ENCODE data around the gene CIB4.

Gene CIB4

DNA sequence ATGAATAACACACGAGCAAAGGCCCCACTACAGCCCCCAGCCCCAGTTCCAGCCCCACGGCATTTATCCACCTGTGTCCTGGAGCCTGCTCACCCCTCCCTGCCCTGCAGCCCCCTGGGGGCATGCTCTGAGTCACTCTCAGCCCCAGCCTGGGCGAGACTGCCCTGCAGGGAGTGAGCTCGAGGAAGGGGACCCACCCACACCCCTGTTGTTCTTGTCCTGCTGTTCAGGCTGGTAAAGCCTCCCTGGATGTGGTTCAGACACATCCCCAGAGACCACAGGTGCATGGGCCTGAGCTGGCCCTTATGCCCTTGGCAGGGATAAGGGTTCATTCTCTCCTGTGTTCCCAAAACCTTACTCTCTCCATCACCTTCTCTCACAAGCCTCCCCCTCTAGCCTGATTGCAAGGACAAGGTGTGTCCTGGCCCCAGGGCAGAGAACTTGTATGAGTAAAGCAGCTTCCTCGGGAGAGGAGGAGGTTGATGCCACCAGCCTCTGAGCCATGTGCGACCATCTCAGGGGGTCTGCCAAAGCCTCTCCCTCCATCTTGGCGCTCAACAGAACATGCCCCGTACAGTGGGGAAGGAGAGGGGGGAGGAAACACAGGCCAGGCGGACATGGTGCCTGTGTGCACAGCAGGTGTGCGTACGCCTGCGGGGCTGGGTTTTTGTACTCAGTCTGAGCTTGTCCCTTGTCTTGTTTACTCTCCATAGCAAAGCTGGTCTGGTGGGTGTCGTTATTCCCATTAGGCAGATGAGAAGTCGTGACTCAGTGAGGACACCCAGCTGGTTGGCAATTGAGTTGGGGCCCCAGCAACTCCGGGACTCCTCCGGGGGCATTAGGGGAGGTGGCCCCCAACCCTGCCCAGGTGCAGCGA lies 64.4 kb downstream of the CIB4 start:
- Histone ChIP-seq H2AFZ (ENCODE audit: low read depth, low read length) (no peak overlapping the region), H4K20me1 (ENCODE audit: insufficient read depth, low read length) (peaks cover 3% of the 10 kb centered on the region), H3K9me3 (ENCODE audit: insufficient read depth, low read length, severe bottlenecking) (no peaks in the 10 kb centered on the region), H3K9ac (ENCODE audit: low read depth, low read length) (no peak overlapping the region), H3K4me1 (ENCODE audit: insufficient read depth, low read length) (no peaks in the 10 kb centered on the region), H3K36me3 (ENCODE audit: insufficient read depth, low read length) (no peaks in the 10 kb centered on the region), H3K4me2 (ENCODE audit: insufficient read depth, low read length) (no peak overlapping the region), H3K79me2 (ENCODE audit: insufficient read depth, low read length) (no peaks in the 10 kb centered on the region), H3K27me3 (ENCODE audit: insufficient read depth, low read length, poor library complexity) (peaks cover 28% of the 10 kb centered on the region), H3K27ac (ENCODE audit: low read length) (no peak overlapping the region), H3K4me3 (ENCODE audit: low read depth in 1 of 2, low read length in 2 of 2) (no peak overlapping the region)
- ATAC-seq (ENCODE audit: insufficient read depth, low read depth) (no peak), DNase-seq (no peak)
- TF ChIP-seq CTCF (IDR thresholded peaks at IDR 0.05; ENCODE audit: borderline replicate concordance, extremely low read depth, low read length, poor library complexity, severe bottlenecking) (no peak), EZH2 (IDR thresholded peaks at IDR 0.05; ENCODE audit: borderline replicate concordance, low read depth, low read length, severe bottlenecking) (no peak)

DNA sequence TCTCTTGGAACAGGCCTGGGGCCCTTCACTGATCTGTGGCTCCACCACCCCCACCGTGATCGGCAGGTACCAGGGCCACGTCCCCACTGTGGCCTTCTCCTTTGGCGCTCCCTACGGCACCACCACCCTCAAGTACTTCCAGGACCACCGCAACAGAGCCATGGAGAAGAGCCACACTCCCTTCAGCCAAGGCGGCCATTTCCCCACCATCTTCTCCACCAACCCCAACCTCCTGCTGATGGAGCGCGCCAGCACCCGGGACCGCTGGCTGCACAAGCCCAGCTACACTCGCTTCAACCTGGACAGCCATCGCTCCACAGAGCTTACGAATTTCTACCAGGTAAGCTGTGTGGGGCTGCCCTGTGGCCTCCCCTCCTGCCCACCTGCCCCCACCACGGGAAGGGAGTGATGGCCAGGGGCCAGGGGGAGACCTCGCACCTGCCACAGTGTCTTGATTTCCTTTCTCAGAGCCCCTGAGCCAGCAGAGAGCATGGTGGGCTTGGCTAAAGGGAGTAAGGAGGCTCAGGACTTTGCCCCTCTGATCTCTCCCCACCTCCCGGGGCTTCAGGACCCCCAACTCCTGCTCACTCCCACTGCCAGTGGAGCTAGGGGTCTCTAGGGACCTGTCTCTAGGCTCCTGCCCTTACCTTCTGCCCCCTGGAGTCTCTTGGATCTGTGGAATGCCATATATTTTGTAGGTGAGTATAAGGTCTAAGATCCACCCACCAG lies 65.2 kb downstream of the CIB4 start:
- Histone ChIP-seq H3K9ac (ENCODE audit: low read depth, low read length) (no peak overlapping the region), H3K79me2 (ENCODE audit: insufficient read depth, low read length) (no peaks in the 10 kb centered on the region), H3K4me2 (ENCODE audit: insufficient read depth, low read length) (no peak overlapping the region), H4K20me1 (ENCODE audit: insufficient read depth, low read length) (peaks cover 3% of the 10 kb centered on the region), H3K4me1 (ENCODE audit: insufficient read depth, low read length) (no peaks in the 10 kb centered on the region), H3K27me3 (ENCODE audit: insufficient read depth, low read length, poor library complexity) (peaks cover 25% of the 10 kb centered on the region), H3K36me3 (ENCODE audit: insufficient read depth, low read length) (no peaks in the 10 kb centered on the region), H3K4me3 (ENCODE audit: low read depth in 1 of 2, low read length in 2 of 2) (no peak overlapping the region), H3K27ac (ENCODE audit: low read length) (no peak overlapping the region), H2AFZ (ENCODE audit: low read depth, low read length) (no peak overlapping the region), H3K9me3 (ENCODE audit: insufficient read depth, low read length, severe bottlenecking) (no peaks in the 10 kb centered on the region)
- TF ChIP-seq CTCF (IDR thresholded peaks at IDR 0.05; ENCODE audit: borderline replicate concordance, extremely low read depth, low read length, poor library complexity, severe bottlenecking) (no peak), EZH2 (IDR thresholded peaks at IDR 0.05; ENCODE audit: borderline replicate concordance, low read depth, low read length, severe bottlenecking) (no peak)
- DNase-seq, result no peak
- ATAC-seq (ENCODE audit: insufficient read depth, low read depth), result no peak

DNA sequence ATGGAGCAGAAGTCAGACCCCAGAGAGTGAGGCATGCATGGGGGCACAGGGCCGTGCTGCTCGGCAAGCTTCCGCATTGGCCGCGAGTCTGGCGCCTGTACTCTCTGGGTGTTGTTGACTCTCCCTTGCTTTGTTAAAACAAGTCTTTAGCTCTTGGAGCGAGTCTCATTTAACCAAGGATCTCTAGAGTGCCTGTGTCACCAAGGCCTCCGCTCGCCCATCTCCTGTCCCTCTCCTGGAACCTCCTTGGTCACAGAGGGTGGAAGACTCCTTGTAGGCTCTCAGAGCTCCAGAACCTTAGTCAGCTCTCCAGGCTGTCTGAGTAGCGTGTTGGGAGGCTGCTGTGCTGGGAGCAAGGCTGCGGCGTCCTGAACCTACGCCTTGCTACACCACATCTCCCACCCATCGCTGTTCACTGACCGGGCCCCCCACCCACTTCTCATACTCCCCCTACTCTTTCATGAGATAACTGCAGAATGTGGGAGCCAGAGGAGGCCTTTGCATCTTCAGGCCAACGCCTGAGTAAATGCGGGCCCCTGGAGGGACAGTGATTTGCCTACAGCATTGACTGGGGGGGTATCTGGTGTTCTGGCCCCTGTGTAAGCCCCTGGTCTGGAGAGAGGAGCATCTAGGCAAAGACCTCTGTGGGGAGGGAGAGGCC lies 66.1 kb downstream of the CIB4 start:
- Histone ChIP-seq H3K27ac (ENCODE audit: low read length) (no peak overlapping the region), H3K36me3 (ENCODE audit: insufficient read depth, low read length) (no peaks in the 10 kb centered on the region), H3K27me3 (ENCODE audit: insufficient read depth, low read length, poor library complexity) (peaks cover 22% of the 10 kb centered on the region), H3K4me1 (ENCODE audit: insufficient read depth, low read length) (no peaks in the 10 kb centered on the region), H4K20me1 (ENCODE audit: insufficient read depth, low read length) (peaks cover 3% of the 10 kb centered on the region), H3K4me2 (ENCODE audit: insufficient read depth, low read length) (no peak overlapping the region), H3K79me2 (ENCODE audit: insufficient read depth, low read length) (no peaks in the 10 kb centered on the region), H3K4me3 (ENCODE audit: low read depth in 1 of 2, low read length in 2 of 2) (no peak overlapping the region), H3K9me3 (ENCODE audit: insufficient read depth, low read length, severe bottlenecking) (no peaks in the 10 kb centered on the region), H2AFZ (ENCODE audit: low read depth, low read length) (no peak overlapping the region), H3K9ac (ENCODE audit: low read depth, low read length) (no peak overlapping the region)
- ATAC-seq (ENCODE audit: insufficient read depth, low read depth) (no peak), DNase-seq (no peak)
- TF ChIP-seq CTCF (IDR thresholded peaks at IDR 0.05; ENCODE audit: borderline replicate concordance, extremely low read depth, low read length, poor library complexity, severe bottlenecking), result no peak
- no peak for TF ChIP-seq EZH2 (IDR thresholded peaks at IDR 0.05; ENCODE audit: borderline replicate concordance, low read depth, low read length, severe bottlenecking)

All from DND-41 (cell line).